ENCODE data around the gene ANTXR2.

- TF ChIP-seq CTCF (conservative IDR thresholded peaks at IDR 0.05; ENCODE audit: low read length) (no peak), EZH2phosphoT487 (IDR thresholded peaks at IDR 0.05; ENCODE audit: borderline replicate concordance, low read depth, low read length) (no peak)
These were observed 3.7 kb upstream of the ANTXR2 start for GRCh38 chr4:80076681-80077080.
